Muscle of arm (tissue), 12 donors: Measurements from ENCODE around the gene EDEM2. TPM values are rescaled to one million over a fixed set of nuclear protein-coding genes. Genes with fewer than 3 reads are reported as not detected.
"Not testable (repeated sequence)": the region's sequence is repeated elsewhere in the genome, so short reads cannot be mapped to it uniquely, and the experiment has no call there.

ENCODE experiments used
- DNase-seq: peaks from one replicate; pipeline ENCODE4 v3.0.0-alpha.2; 2013
- polyA plus RNA-seq, 12 donors: library from polyadenylated mRNA; unstranded; fragments of 120-200 nt; gene quantifications; one replicate each; pipeline ENCODE4 v1.2.1, GENCODE V29; 2013; ENCODE audit not compliant: insufficient read length in 12 of 12

EDEM2 gene
- polyA plus RNA-seq, 12 donors, result 7.5 to 11.2 (median 9.5) TPM; not detected in 1

DNA sequence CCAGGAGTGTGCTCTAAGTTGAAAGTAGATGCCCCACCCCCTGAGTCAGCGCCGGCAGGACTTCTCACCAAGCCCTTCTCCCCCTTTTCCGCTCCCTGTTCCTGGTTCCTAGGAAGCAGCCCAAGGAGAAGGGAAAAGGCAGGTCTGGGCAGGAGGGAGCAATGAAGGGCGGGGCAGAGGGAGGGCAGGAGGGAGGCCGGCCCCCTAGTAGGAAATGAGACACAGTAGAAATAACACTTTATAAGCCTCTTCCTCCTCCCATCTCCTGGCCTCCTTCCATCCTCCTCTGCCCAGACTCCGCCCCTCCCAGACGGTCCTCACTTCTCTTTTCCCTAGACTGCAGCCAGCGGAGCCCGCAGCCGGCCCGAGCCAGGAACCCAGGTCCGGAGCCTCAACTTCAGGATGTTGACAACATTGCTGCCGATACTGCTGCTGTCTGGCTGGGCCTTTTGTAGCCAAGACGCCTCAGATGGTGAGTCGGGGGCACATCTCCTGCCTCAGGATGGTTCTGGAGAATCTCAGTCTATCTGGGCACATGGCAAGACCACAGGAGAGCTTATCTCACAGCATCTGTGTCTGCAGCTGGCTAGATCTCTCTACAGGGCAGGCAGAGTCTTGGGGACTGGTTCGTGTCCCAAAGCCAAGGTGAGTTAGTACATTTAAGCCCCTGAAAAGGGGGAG is 24.8 kb upstream of the EDEM2 start, which contains the start of gene PROCR:
Gene PROCR, plus strand, starts transcription at position 320 of the 681 bp plus-strand sequence. Its CDS starts 83 bp downstream, at position 403.
- DNase-seq, result peak; percentile 93

GRCh38 chr20:35171438-35171752 is 24.3 kb upstream of the EDEM2 start:
- no peak for DNase-seq

- not testable (repeated sequence) for DNase-seq
These were observed 21.7 kb upstream of the EDEM2 start for GRCh38 chr20:35168701-35169409.

- DNase-seq, result no peak
These were observed 20.7 kb upstream of the EDEM2 start for GRCh38 chr20:35167787-35168186.

GRCh38 chr20:35166242-35166830 is 19.2 kb upstream of the EDEM2 start:
- DNase-seq, result no peak

- DNase-seq, result no peak
These were observed 18.4 kb upstream of the EDEM2 start for GRCh38 chr20:35165221-35166185.

DNA sequence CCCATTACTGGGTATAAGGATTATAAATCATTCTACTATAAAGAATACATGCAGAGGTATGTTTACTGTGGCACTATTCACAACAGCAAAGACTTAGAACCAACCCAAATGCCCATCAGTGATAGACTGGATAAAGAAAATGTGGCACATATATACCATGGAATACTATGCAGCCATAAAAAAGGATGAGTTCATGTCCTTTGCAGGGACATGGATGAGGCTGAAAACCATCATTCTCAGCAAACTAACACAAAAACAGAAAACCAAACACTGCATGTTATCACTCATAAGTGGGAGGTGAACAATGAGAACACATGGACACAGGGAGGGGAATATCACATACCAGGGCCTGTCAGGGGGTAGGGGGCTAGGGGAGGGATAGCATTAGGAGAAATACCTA is 17.4 kb upstream of the EDEM2 start:
- not testable (repeated sequence) for DNase-seq

DNA sequence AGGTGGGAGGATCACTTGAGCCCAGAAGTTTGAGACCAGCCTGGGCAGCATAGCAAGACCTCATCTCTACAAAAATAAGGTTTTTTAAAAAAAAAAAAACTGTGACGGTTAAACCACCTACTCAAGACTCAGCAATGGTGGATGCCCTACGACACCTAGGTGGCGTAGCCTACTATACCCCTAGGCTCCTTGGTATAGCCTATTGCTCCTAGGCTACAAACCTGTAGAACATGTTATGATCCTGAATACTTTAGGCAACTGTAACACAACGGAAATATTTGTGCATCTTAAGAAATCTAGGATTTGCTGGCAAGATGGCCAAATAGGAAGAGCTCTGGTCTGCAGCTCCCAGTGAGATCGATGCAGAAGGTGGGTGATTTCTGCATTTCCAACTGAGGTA is 13.2 kb upstream of the EDEM2 start:
- DNase-seq, result not testable (repeated sequence)

- no peak for DNase-seq
These were observed 9.8 kb upstream of the EDEM2 start for GRCh38 chr20:35156978-35157377.

DNA sequence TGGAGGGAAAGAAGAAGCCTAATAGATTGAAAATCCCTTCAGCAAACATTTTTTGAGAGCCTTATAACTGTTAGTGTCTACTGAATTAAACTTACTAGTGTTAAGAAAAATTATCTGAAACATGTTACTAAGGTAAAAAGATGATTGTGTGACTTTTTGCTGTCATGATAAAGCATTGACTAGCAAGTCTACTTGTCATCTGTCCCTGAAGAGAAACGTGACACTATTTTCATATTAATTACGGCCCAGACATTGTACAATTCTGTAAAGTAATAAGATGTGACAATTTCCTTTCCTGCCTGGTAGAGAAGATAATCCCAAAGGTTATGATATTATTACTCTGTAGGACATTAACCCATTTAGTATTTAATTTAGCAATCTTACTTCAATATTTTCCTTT is 8.8 kb upstream of the EDEM2 start:
- DNase-seq, result no peak

- peak; percentile 90 for DNase-seq
These were observed 4.6 kb upstream of the EDEM2 start for GRCh38 chr20:35151736-35152135.

DNA sequence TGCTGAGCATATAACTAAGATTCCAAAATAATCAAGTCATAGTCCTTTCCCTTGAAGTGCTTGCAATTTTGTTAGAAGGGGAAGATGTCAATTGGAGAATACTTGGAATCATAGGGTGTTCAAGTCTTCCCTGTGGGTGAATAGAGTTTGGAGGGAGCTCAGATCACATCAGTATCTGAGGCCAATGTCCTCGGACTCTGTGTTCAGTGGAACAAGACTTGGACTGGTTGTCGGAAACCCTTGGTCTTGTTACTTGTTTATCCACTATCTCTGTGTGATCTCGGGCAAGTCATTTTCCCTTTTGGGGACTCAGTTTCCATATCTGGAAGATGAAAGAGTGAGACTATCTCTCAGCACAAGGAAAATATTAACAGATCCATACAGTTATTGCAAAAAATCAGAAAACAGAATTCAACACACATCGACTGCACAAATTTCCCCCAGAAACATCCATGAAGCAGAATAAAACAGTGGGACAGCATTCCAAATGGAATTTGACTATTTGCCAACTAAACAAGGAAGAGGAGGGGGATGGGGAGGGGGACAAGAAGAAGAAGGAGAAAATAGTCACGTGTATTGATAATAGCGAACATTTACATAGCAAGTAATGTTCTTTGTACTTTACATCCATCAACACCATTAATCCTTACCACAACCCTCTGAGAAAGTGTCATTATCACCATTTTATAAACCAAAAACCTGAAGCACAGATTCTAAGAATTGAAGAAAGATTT is 3.9 kb upstream of the EDEM2 start:
- peak; percentile 55 for DNase-seq

DNA sequence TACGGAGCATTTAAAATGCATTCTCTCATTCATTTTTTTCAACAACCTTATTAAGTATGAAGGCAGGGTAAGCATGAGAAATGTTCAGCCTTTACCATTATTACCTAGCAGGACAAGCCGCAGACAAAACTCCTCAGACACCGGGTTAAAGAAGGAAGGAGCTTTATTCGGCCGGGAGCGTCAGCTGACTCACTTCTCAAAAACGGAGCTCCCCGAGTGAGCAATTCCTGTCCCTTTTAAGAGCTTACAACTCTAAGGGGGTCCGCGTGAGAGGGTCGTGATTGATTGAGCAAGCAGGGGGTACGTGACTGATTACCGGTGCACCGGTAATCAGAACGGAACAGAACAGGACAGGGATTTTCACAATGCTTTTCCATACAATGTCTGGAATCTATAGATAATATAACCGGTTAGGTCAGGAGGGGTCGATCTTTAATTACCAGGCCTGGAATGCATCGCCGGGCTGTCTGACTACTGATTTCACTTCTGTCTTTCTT is 487 bp upstream of the EDEM2 start:
- not testable (repeated sequence) for DNase-seq

GRCh38 chr20:35146299-35146919 is 727 bp downstream of the EDEM2 start:
- DNase-seq, result no peak

DNA sequence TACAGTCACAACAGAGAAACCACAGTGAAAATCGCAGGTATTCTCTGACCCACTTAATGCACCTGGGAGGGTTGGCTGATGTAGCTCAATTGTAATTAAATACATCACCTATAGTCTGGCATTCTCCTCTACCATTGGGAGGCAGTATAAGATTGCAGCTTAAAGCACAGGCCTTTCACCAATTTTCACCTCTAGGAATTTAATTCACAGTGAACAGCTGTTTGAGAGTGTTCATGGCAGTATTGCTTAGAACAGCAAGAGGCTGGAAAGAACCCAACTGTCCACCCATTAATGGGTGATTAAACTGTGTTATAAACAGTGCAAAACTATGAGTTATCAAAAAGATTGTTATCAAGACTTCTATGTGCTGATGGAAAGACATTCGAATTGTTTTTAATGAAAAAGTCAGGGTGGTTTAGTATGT is 2.0 kb downstream of the EDEM2 start:
- DNase-seq, result peak; percentile 66

DNA sequence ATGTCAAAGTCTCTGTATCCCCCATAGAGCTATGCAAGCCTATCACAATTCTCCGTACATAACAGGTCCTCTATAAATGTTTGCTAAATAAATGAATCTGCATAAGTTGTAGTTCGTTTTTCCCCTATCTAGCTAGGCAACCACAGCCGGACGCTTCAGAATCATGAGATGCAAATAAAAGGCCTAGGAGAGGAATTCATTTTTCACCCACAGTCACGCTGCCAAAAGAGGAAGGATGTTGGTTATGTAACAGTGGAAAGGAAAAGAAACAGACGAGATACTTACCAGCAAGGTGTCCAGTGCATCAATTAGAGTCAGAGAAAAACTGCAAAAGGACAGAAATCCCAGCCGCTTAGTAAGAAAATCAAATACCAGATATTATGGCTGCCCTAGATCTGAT is 2.4 kb downstream of the EDEM2 start:
- DNase-seq, result no peak

GRCh38 chr20:35135867-35136586 is 11.1 kb downstream of the EDEM2 start:
- no peak for DNase-seq

DNA sequence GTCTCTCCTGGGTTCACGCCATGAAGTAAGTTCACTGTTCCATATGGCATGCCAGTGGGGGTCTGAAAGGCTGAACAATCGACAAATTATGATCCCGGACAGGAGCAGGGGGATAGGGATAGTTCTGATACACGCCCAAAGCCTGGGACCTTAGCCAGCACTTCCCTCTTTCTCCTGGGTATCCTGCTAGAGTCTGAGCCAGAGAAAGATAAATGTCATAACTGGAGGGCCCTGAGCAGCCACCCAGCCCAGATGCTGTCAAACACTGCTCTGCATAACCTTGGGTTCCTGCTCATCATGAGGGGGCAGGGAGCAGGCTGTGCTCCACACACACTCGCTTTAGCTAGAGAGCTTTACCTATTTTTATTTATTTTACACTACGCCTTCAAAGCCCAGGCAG is 12.3 kb downstream of the EDEM2 start:
- DNase-seq, result no peak

DNA sequence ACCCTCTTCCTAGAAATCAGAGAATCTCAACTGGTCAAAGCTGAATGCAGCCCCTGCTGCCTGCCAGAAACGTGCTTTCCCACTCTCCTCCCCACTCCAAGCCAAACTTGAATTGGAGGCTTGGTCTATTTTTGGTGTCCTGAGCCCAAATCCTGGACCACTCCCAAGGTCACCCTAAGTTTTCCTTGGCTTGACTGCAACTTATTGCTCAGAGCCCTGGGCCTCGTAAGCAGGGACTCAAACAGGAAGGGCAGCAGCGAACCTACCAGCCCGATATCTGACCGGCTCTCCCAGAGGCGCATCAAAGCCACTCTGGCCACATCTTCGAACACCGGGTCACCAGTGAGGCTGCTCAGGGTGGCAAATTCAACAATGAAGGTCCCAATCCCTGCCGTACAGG is 12.7 kb downstream of the EDEM2 start:
- no peak for DNase-seq

- no peak for DNase-seq
These were observed 13.4 kb downstream of the EDEM2 start for GRCh38 chr20:35133735-35134134.
